Tongue (tissue), 2 donors: ENCODE data around the gene PRR19. TPM values are rescaled to one million over a fixed set of nuclear protein-coding genes. Genes with fewer than 3 reads are reported as not detected.
"Not testable (repeated sequence)": the region's sequence is repeated elsewhere in the genome, so short reads cannot be mapped to it uniquely, and the experiment has no call there.

Source experiments
- DNase-seq: peaks from one replicate; pipeline ENCODE4 v3.0.0-alpha.2; 2015
- total RNA-seq: library from RNA; depleted of rRNA; stranded (reverse); fragments of >200 nt; gene quantifications from one replicate; pipeline ENCODE4 v1.2.3, GENCODE V29; 2014

PRR19 gene, protein sequence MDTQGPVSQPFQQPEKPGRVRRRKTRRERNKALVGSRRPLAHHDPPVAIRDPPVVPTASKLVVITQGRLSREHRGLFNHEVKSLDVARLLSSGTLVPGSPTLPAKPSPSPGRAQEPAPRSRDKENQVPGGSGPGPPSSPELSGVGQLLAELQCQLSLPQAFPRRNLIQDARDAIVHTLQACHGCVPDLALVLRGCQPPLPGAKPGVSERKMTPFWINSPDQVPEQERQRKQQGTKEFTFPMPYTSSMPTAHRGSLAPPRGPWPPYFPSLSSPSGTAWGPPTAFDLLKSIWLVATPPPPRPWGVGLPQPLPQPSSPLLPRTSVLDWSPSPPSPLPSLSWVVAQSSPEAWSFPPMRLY
- total RNA-seq: 0.62 TPM

DNA sequence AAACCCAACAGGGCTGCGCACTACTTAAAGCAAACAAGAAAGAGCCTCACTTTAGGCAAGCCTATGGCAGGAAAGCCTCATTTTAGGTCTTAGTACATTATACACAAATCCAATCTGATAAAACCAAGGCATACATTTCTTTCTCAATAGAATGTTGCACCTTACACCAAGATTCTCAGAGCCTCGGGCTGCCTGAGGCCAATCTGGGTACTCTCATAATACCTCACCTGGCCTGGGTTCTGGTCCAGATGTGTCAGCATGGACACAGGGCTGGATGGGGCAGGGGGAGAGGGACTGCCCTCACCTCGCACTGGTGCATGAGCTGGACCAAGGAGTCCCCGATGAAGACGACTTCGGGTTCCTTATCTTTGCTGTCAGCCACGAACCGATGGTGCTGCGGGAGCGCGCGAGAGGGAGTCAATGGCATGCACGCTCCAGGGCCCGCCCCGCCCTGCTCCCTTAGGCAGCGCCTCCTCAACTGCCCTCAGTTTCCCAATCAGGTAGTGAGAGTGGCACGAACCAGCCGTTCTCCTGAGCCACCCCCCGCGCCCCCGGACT is at the start of gene PRR19:
Gene PRR19, plus strand, starts transcription at position 487 of the 558 bp plus-strand sequence. CDS start 7,453 bp downstream, outside the sequence.
- no peak for DNase-seq

DNA sequence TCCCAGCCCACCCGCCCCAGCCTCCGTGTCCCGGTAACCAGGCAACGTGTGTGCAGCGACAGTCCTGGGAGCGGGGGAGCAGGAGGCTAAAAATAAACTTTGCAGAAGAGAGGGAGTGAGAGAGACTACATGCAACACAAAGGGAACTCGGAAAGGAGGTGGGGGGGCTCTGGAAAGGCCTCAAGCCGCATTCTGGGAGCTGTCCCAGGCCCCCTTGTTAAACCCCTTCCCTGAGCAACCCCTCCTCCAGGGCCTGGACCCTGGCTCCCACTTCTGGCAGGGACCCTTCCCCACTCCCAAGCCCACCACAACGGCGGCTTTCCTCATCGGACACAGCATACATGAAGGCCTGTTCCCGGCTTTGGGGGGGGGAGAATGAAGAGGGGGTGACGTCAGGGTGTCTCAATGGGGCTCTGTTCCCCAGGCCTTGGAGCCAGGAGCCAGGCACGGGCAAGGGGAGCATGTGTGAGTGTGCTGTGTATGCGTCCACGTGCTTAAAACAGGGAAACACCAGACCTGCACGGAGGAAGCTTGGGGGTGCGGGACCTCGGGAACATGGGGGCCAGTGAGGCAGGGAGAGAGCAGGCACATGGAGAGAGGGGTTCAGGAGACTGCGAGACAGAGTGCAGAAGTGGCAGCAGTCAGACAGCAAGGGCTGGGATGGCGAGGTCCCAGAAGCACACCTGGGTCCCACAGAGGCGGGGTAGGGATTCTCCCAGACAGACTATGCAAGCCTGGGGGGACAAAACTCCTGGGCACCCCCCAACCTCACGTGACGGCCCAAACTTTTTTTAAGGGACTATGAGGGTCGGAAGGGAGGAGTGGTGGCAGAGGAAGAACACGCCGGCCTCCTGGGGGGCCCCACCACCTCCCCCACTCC is 49.3 kb upstream of the PRR19 start:
- DNase-seq: peak; percentile 83

DNA sequence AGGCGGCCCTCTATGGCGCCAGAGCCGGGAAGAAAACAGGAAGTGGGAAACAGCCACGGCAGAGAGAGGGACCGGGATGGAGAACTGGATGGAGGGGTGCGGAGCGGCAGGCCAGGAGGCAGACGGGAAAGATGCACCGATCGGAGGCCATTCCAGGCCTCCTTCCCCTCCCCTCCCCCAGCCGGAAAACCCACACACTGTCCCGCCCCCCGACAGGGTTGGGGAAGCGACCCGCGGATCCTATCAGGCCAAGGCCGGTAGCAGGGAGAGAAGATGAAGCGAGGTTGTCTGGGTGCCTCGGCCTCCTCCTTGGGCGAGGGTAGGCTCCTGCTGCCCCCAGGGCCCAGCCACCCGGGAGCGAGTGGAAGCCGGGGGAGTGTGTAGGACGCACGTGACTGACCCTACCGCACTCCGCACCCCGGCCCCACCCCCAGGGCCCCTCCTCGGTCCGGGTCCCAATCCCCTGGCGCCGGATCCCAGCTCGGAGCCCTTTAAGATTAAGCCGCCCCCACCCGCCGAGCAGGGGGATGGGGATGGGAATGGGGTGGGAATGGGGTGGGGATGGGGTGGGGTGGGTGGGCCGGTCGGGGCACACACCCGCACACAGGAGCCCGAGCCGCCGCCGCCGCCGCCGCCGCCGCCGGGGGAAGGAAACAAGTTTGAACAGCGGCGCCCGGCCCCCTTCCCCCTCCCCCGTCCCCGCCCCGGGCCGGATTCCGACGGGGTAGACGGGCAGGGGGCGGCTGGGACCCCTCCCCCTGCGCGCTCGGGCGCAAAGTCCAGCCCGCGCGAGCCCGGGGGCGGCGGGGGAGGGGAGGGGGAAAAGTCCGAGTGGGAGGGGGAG is 48.5 kb upstream of the PRR19 start:
- DNase-seq: peak; percentile 88

DNA sequence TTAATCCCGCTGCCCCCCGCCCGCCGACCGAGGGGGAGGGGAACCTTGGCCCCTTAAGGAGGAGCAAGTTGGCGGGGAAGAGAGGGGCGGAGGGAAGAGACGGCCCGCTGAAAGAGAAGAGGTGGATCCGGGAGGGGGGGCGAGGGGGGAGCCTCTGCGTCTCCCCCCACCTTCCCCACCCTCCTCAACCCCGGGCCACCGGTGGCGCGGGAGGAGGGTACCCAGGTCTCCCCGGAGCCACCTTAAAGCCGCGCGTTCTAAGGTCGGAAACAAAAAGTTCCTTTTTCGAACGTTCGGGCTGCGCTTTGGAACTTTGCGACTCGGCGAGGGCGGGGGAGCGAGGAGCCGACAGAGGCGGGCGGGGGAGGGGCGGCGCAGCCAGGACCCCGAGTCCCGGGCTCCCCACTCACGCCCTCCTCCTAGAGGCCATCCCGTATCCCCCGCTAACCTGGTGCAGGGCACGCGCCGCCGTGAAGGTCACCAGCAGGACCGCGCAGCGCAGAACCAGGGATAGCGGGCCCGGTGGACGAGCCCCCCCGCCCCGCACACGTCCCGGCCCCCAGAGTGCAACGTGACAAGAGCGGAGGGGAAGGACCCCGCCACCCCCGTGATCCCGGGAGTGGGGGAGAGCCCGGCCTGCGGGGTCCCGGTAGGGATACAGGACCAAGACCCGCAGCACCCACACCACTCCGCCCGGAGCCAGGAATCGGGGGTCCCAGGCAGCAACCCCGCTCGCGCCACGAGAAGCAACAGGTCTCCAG is 47.7 kb upstream of the PRR19 start:
- DNase-seq: peak; percentile 91

DNA sequence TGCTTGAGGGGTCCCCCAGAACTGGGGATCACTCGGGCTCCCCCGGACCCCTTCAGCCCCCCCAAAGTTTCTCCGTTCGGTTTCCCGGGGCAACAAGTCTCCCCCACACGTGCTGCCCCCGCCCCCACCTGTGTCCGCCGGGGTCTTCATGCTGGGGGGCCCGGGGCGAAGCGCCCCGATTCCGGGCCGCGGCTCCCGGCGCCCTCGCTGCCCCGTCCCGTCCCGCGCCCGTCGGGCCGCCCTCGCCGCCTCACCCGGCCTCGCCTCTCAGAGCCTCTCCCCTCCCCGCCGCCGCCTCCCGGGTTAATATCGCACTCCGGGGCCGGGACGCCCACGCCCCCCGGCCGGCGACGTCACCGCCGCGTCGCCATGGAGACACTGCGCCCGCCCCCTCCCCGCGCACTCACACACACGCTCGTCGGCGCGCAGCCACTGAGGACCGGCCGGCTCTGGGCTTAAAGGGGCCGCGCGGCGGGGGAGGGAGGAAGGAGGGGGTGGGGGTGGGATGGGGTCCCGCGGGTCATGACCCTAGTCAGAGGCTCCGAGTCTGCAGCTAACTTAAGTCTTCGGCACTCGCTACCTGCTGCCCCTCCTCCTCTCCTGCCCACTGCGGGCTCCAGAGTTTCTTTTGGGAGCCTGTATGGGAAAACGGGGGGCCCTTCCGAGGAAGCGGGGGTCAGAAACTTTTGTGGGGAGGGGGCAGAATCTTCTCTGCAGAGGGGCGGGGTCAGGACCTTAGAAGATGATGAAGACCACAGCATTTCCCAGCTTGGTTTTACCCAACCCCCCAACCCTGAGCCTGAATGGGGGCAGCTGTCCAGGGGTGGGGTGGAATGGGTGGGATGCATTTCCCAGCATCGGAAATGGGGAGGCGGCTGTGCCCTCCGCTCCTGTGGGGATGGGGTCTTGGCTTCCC is 46.8 kb upstream of the PRR19 start, which contains the start of gene ERF:
Gene ERF, minus strand, starts transcription at position 279 of the 916 bp plus-strand sequence. Its CDS starts 129 bp downstream, at position 150.
- DNase-seq: peak; percentile 97

DNA sequence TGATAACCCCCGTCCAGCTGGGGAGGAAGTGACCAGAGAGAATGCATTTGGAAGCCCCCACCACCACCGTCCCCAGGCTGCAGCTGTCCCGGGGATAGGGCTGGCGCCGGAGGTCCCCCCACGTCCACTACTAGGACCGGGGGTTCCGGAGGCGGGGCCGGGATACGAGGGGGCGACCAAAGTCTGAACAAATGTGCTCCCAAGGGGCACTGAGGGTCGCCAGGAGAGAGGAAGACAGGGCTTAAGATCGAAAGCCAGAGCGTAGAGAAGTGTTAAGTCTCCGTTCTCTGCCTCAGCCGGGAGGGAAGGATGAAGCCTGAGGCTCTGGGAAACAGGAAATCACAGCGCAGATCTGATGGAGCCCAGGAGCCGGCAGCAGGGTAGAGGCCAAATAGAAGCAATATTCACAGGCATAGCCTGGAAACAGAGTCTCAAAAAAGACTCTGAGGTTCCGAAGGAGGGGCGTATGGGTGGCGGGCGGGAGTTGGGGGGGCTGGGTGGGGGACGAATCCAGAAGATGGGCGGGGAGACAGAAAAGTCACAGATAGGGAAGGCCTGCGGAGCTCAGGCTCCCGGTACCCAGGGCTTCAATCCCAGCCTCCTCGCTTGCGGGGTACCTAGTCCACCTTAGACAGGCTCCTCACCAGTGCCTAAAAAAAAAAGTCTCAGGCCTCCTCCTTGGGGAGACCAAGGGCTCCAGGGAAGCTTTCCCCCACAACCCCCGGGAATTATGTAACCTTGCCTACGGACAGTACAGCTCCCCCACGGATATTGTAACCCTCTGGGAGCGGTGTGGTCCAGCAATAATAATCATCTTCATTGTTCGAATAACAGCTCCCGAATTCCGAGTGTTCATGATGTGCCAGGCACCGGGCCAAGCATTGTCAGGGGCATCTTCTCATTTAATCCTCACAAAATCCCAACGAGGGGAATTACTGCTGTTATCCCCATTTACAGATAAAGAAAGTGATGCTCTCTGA is 45.9 kb upstream of the PRR19 start:
- peak; percentile 82 for DNase-seq

DNA sequence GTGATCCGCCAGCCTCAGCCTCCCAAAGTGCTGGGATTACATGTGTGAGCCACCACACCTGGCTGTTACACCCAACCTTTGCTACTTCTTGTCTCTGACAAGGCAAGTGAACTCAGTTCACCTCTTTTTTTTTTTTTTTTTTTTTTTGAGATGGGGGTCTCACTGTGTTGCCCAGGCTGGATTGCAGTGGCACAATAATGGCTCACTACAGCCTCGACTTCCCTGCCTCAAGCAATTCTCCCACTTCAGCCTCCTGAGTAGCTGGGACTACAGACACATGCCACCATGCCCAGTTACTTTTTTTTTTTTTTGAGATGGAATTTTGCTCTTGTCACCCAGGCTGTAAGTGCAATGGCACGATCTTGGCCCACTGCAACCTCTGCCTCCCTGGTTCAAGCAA is 44.1 kb upstream of the PRR19 start:
- not testable (repeated sequence) for DNase-seq

DNA sequence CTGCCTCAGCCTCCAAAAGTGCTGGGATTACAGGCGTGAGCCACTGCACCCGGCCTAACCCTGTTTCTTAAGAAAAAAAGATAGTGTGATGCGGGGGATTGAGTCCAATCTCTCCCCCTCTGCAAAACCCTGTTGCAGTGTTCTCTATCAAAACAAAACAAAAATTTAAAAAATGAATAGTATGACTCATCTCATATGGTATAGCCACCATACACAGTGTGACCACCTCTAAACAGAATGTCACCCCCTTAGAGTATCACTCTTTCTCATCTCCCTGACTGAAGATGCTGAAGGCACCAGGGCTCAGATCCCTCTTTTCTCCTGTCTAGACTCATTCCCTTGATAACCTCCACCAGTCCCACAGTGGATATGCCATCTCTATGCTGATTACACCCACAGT is 40.2 kb upstream of the PRR19 start:
- DNase-seq: no peak

DNA sequence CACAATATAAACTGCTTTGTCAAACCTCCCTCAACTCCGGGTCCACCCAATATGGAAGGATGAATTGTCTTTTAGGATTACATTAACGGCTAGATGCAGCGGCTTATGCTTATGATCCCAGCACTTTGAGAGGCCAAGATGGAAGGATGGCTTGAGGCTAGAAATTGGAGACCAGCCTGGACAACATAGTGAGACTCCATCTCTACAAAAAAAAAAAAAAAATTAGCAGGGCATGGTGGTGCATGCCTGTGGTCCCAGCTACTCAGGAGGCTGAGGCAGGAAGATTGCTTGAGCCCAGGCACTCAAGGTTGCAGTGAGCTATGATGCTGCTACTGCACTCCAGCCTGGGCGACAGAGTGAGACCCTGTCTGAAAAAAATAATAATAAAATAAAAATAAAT is 35.8 kb upstream of the PRR19 start:
- not testable (repeated sequence) for DNase-seq

DNA sequence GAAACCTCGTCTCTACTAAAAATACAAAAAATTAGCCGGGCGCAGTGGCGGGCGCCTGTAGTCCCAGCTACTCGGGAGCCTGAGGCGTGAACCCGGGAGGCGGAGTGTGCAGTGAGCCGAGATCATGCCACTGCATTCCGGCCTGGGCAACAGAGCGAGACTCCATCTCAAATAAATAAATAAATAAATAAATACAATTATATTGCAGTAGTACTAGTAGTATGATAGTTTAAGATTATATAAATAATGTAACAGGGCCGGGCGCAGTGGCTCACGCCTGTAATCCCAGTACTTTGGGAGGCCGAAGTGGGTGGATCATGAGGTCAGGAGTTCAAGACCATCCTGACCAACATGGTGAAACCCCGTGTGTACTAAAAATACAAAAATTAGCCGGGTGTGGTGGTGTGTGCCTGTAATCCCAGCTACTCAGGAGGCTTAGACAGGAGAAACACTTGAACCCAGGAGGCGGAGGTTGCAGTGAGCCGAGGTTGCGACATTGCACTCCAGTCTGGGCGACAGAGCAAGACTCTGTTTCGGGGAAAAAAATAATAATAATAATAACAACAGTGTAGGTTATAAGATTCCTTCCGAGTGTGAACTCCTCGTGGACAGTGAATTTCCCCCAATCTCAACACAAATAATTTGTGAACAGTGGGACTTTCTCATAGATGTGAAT is 34.9 kb upstream of the PRR19 start:
- DNase-seq: not testable (repeated sequence)

DNA sequence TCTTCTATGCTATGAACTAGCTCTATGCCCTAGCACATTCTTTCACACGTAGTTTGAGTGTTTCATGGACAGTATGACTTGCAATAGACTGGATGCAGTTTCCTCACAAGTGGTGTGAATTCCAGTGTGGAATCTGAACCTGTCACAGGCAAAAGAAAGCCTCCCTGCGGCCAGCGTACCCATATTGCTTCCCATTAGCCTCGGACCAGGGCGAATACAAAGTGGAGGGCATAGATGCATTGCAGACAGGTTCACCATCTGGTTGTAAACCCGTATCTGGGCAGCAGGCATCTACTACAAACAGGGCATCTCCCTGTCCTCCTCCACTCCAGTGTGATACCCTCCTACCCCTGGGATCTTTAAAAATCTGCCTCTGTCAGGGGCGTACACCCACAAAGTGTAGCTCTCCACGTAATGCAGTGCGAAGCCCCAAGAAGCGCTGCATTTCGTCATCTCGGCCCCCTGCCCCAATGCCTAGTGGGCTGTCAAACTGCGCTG is 34.2 kb upstream of the PRR19 start:
- no peak for DNase-seq

DNA sequence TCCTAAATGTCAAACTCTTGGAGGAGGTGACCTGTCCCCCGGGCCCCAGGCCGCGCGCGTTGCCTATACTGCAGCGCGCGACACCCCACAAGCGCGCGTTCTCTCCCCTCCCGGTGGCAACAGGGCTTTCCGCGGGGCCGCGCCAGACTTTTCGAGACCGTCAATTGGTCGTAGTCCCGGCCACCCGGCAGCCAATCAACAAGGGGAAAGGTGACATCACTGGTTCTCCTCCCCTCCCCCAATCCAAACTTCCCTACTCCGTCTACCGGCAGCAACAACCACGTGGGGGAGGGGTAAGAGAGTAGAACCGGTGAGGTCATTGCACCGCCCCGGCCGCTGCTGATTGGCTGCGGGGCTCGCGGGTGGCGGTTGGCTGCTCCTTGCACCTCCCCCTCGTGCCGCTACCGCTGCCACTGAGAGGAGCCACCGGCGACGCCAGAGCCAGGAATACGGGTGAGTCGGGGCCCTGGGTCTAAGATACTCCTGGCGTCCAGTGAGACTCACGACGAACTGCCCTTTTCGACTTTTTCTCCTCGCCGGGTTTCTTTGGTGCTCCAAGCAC is 33.7 kb upstream of the PRR19 start:
- peak; percentile 100 for DNase-seq

DNA sequence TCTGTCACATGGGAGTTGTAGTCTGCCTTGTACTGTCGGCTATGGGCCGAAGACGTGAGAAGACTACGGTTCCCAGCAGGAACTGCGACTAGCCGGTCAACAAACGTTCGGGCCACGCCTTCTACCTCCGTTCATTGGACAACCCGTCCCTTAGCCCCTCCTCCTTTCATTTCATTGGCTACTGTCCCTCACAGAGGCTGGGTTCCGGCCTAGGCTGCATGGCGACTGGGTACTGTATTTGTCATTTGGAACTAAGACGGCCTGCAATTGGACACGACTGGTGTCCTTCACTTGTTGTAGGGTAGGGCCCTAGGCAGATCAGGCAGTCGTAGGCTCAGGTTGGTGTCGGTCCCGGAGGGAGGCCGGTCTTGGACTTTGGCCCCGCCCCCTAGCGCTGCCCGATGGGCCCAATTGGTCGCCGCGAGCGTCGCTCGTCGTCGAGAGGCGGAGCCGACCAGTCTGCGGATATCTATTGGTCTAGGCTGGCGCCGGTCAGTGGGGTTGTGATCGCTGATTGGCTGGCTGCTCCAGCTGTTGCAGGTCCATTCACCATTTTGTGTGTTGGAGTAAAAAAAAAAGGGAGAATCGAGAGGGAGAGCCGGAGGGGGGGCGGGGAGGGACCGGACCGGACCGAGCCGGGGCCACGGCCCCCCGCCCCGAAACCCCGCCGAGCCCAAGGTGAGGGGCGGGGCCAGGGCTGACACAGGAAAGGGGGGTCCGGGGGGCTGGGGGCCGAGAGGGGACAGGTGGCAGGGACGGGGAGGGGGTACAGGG is 33.0 kb upstream of the PRR19 start, which contains the start of gene CIC:
Gene CIC, plus strand, starts transcription at position 549 of the 774 bp plus-strand sequence. CDS start 2,532 bp downstream, outside the sequence.
- peak; percentile 100 for DNase-seq

DNA sequence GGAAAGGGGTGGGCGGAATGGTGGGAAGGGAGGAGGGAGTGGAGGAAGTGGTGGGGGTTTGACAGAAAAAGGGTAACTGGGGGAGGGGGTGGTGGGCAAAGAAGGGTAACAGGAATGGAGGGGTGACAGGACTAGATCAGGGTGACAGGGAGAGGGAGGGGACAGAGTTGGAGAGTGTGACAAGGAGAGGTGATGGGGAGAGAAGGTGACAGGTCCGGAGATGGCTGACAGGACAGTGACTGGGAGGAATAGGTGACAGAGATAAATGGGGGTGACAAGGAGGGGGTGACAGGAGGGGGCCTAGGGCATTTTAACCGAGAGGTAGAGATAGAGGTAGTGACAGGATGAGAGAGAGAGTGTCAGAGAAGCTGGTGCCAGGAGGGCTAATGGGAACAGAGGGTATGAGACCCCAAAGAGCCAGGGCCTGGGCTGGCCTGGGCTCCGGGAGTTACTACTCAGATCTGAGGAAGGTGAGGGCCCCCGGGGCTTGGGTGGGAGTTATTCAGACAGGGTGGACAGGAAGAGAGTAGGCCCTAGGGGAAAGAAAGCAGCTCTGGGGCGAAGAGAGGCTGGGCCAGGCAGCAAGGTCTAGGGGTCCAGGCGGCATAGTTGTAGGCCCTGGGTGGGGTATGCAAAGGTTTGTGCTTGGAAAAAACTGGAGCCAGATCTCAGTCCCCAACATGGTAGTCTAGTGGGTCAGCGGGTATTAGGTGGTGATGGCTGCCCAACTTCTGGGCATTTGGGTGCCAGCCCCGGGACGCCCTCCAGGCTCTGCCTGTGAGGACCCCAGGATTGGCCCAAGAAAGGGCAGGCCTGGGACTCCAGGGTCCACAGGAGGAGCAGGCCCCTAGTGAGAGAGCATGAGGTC is 32.2 kb upstream of the PRR19 start:
- DNase-seq: peak; percentile 19

DNA sequence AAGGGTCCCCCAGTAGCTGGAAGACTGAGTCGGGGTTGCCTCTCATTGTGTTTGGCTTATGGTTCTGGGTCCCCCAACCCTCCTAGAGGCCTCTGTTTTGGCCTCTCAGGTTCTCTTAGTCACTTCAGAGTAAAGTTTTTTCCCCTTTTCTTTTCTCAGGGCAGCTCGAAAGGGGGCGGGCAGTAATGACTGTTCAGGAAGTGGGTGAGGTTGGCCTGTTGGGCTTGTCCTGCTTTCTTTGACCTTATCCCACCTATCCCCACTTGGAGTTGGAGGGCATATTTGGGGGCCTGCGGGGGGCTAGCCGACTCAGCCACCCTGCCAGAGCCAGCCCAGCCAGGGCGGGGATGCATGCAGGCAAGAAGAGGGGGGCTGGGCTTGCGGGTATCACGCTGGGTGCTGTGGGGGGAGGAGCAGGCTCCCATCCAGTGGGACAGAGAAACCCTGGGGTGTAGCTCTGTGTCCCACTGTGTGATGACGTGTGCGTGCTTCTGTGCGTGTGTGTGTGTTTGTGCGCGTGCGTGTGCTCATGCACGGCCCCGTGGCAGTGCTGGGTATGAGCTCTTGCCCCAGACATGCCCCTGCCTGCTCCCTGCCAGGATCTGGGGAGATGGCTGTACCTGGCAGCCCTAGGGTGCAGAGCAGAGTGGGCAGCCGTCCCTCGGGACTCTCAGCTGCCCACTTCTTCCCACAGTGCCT is 31.4 kb upstream of the PRR19 start:
- peak; percentile 48 for DNase-seq
